PC-3 (cell line): ENCODE results near the gene FBLN7.

Source experiments
- CTCF ChIP-seq: fragments of 300-600 bp; sonication (generic); conservative IDR thresholded peaks from 2 replicates; pipeline ENCODE4 v1.5.1; 2017; ENCODE audit warnings: antibody characterized with exemption, low read depth, mild to moderate bottlenecking, low read length
- EZH2 ChIP-seq: fragments of 300-600 bp; sonication (generic); IDR thresholded peaks from one replicate; pipeline ENCODE4 v1.6.1; 2017; ENCODE audit warnings: antibody characterized with exemption, mild to moderate bottlenecking, low read length; ENCODE audit not compliant: unreplicated experiment
- EZH2phosphoT487 ChIP-seq: fragments of 300-600 bp; sonication (generic); IDR thresholded peaks from 2 replicates; pipeline ENCODE4 v1.6.1; 2018; ENCODE audit warnings: mild to moderate bottlenecking, antibody characterized with exemption, low read length, borderline replicate concordance

- TF ChIP-seq CTCF (no peak), EZH2 (no peak), EZH2phosphoT487 (no peak)
Measured at GRCh38 chr2:112170495-112170894, 32.3 kb downstream of the FBLN7 start.
